Duodenal mucosa (tissue), 2 donors: ENCODE data around the gene VGLL4.
A peak's percentile ranks its signal among the peaks of the same experiment; 100 is the strongest.

Experiments used
- H3K27ac ChIP-seq: one replicate; pipeline ENCODE4 v1.7.0; 2013; ENCODE audit warnings: low read depth, low read length
- H3K27me3 ChIP-seq, 2 donors: one replicate each; pipeline ENCODE4 v1.7.0; 2013; ENCODE audit warnings: low read length in 2 of 2, control low read depth in 1 of 2; ENCODE audit not compliant: insufficient read depth in 2 of 2, control insufficient read depth in 1 of 2
- H3K36me3 ChIP-seq, 2 donors: one replicate each; pipeline ENCODE4 v1.7.0; 2013; ENCODE audit warnings: low read length in 2 of 2, control low read depth in 1 of 2; ENCODE audit not compliant: insufficient read depth in 2 of 2, control insufficient read depth in 1 of 2
- H3K4me1 ChIP-seq, 2 donors: one replicate each; pipeline ENCODE4 v1.7.0; 2013; ENCODE audit warnings: low read length in 2 of 2, control low read depth in 1 of 2; ENCODE audit not compliant: insufficient read depth in 2 of 2, control insufficient read depth in 1 of 2
- H3K4me3 ChIP-seq, 2 donors: one replicate each; pipeline ENCODE4 v1.7.0; 2013; ENCODE audit warnings: low read length in 2 of 2, low read depth in 1 of 2
- H3K9ac ChIP-seq, 2 donors: one replicate each; pipeline ENCODE4 v1.7.0; 2013; ENCODE audit warnings: low read length in 2 of 2, low read depth in 1 of 2
- H3K9me3 ChIP-seq, 2 donors: one replicate each; pipeline ENCODE4 v1.7.0; 2013; ENCODE audit warnings: low read length in 2 of 2, control low read depth in 1 of 2; ENCODE audit not compliant: control insufficient read depth in 1 of 2

Gene VGLL4

DNA sequence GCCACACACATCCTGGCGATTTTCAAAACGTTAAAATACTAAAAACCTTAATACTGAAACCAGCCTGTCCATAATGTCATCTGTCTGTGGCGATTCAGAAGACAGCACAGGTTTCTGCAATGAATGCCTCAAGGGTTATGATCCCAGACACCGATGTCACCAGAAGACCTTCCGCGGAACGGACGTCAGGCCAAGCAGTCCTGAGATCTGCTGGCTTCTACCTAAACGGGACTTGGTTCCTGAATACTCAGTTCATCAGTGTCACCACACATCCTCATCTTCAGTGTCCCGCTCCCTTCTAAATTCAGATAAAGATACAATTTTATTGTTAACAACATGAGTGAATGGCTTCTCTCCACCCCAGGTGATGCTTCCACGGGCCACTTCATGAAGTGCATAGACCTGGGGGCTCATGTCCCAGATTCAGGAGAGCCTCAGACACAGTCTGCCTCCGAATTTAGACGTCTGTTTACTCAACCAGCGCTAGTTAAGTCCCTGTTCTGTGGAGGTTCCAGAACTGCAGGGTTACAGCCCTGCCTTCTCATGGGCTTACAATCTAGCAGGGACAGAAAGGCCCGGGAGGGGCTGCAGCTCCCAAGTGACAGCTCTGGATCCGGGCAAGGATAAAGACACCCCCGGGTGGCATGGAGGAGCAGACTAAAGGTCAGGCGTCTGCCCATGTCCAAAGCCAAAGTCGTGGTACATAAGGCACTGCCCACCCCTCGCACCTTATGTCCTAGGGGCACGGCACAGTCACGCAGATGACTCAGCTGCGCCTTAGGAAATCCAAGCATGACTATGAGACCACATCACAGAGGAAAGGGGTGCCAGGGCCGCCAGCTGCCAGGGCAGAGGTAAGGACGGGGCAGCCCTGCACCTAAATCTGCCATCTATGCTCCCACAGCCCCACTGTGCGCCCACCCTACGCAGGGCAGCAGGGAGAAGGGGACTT, 75.9 kb downstream of the VGLL4 start:
- peaks cover 20 to 51% of the 10 kb centered on the region in 2 donors for H3K36me3 ChIP-seq
- no peaks in the 10 kb centered on the region for H3K27me3 ChIP-seq
- H3K9ac ChIP-seq = peak overlapping the region in 1 of 2 donors; percentile 24
- peak overlapping the region; percentile 80 for H3K27ac ChIP-seq
- H3K4me1 ChIP-seq = no peaks in the 10 kb centered on the region
- H3K9me3 ChIP-seq = no peaks in the 10 kb centered on the region
- no peak overlapping the region for H3K4me3 ChIP-seq

- Histone ChIP-seq H3K9ac (no peak overlapping the region), H3K4me1 (no peaks in the 10 kb centered on the region), H3K27ac (no peak overlapping the region), H3K27me3 (no peaks in the 10 kb centered on the region), H3K4me3 (no peak overlapping the region), H3K36me3 (peaks cover 15 to 54% of the 10 kb centered on the region in 2 donors), H3K9me3 (no peaks in the 10 kb centered on the region)
Measured at GRCh38 chr3:11566916-11567315, 76.8 kb downstream of the VGLL4 start.

DNA sequence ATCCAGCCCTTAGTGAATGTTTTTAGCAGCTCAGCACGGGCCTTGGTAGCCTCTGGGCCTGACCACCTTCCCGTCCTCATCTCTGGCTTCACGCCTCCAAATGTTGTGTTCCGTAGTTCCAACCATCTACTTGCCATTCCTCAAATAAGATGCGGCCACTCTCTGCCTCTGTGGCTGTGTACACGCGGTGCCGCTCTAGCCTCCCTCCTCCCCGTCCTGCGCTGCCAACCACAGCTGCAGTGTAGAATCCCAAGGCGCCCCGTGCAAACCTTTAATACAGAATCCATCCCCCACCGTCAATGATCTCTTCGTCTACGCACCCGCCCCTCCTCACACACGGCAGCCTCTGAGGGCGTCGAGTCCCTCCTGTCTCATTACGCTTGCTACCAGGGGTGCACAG, 77.2 kb downstream of the VGLL4 start:
- H3K36me3 ChIP-seq = peaks cover 15 to 53% of the 10 kb centered on the region in 2 donors
- no peaks in the 10 kb centered on the region for H3K9me3 ChIP-seq
- H3K27ac ChIP-seq = no peak overlapping the region
- no peak overlapping the region for H3K4me3 ChIP-seq
- H3K4me1 ChIP-seq = no peaks in the 10 kb centered on the region
- no peak overlapping the region for H3K9ac ChIP-seq
- H3K27me3 ChIP-seq = no peaks in the 10 kb centered on the region

DNA sequence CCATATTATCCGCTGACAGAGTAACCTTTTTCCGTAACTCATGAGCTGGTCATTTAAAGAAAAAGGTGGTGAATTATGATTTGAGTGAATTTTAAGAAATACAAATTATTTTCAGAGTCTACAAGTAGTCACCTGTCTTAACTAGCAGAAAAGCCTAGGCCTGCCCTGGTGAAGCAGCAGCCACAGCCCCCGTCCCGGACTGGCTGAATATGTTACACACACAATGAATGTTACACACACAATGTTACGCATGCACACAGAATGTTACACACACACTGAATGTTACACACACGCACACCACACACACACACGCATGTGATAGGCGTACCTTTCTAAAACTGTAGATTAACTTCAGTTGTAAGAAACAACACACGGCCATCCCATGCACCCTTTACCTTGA, 77.8 kb downstream of the VGLL4 start:
- Histone ChIP-seq H3K36me3 (peaks cover 15 to 55% of the 10 kb centered on the region in 2 donors), H3K9ac (no peak overlapping the region), H3K9me3 (no peaks in the 10 kb centered on the region), H3K27me3 (no peaks in the 10 kb centered on the region), H3K4me1 (peaks cover 0 to under 1% of the 10 kb centered on the region in 2 donors), H3K4me3 (no peak overlapping the region), H3K27ac (no peak overlapping the region)

GRCh38 chr3:11565492-11565891, 78.2 kb downstream of the VGLL4 start:
- Histone ChIP-seq H3K36me3 (peaks cover 15 to 54% of the 10 kb centered on the region in 2 donors), H3K27ac (no peak overlapping the region), H3K4me3 (no peak overlapping the region), H3K9ac (no peak overlapping the region), H3K4me1 (peaks cover 0 to 4% of the 10 kb centered on the region in 2 donors), H3K9me3 (no peaks in the 10 kb centered on the region), H3K27me3 (no peaks in the 10 kb centered on the region)

DNA sequence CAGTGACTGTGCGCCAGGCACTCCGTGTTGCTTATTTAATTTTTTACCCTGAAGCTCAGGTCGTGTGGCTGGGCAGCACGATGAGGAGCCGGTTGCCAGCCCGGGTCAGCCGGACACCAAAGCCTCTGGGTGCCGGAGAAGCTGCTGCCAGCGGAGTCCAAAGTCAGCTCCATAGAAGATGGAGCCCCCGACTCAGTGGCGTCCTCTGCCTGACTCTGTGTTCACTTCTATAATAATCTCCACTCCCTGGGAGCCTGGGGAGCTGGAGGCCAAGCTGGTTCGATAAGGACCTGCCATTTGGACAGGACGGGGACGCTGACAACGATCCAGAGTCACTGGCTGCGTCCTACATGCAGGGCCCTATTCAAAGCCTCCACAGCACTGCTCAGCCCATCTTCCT, 78.6 kb downstream of the VGLL4 start:
- Histone ChIP-seq H3K36me3 (peaks cover 15 to 59% of the 10 kb centered on the region in 2 donors), H3K27ac (no peak overlapping the region), H3K9ac (no peak overlapping the region), H3K27me3 (no peaks in the 10 kb centered on the region), H3K9me3 (no peaks in the 10 kb centered on the region), H3K4me3 (no peak overlapping the region), H3K4me1 (peaks cover 0 to 7% of the 10 kb centered on the region in 2 donors)

DNA sequence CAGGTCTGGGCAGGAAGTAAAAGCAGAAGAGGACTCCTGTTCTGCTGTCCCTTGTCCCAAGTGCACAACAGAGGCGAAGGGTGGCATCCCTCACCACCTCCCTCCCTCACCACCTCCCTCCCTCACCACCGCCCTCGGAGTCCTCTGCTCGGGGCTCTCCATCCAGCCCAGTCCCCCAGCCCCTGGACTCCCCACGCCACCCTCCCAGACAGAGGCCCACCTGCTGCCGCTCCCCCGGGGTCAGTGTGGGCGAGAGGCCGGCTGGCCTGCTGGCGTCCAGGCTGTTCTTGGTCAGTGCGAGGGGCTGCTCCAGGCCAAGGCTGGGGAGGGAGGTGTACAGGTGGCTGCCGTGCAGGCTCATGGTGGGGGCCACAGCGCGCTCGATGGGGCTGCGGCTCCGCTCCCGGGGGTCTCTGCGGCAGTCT, 79.1 kb downstream of the VGLL4 start:
- no peak overlapping the region for H3K27ac ChIP-seq

DNA sequence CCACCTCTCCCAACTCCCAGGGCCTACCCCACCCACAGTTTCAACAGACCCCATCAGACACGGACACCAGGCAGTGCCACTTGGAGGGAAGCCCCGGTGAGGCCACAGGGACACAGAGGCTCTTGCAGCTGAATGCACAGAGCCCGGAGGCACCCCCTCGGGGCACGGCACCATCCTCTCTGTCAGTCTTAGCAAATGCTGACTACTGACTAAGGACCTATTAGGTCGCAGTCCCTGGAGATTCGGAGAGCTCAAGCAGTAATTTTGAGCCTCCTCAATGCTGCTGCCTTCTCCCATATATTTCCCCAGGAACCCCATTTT, 79.9 kb downstream of the VGLL4 start:
- peaks cover 5 to 13% of the 10 kb centered on the region in 2 donors for H3K4me1 ChIP-seq
- no peak overlapping the region for H3K9ac ChIP-seq
- H3K27ac ChIP-seq = no peak overlapping the region
- H3K36me3 ChIP-seq = peaks cover 19 to 70% of the 10 kb centered on the region in 2 donors
- H3K4me3 ChIP-seq = no peak overlapping the region
- H3K27me3 ChIP-seq = no peaks in the 10 kb centered on the region
- no peaks in the 10 kb centered on the region for H3K9me3 ChIP-seq

More for the DNA sequence above, 79.1 kb downstream of the VGLL4 start:
- Histone ChIP-seq H3K9me3 (no peaks in the 10 kb centered on the region), H3K36me3 (peaks cover 15 to 63% of the 10 kb centered on the region in 2 donors), H3K9ac (no peak overlapping the region), H3K27me3 (no peaks in the 10 kb centered on the region), H3K4me3 (no peak overlapping the region), H3K4me1 (peaks cover 5 to 12% of the 10 kb centered on the region in 2 donors)

GRCh38 chr3:11563159-11563864, 80.4 kb downstream of the VGLL4 start:
- H3K27ac ChIP-seq = no peak overlapping the region
- peaks cover 5 to 13% of the 10 kb centered on the region in 2 donors for H3K4me1 ChIP-seq

DNA sequence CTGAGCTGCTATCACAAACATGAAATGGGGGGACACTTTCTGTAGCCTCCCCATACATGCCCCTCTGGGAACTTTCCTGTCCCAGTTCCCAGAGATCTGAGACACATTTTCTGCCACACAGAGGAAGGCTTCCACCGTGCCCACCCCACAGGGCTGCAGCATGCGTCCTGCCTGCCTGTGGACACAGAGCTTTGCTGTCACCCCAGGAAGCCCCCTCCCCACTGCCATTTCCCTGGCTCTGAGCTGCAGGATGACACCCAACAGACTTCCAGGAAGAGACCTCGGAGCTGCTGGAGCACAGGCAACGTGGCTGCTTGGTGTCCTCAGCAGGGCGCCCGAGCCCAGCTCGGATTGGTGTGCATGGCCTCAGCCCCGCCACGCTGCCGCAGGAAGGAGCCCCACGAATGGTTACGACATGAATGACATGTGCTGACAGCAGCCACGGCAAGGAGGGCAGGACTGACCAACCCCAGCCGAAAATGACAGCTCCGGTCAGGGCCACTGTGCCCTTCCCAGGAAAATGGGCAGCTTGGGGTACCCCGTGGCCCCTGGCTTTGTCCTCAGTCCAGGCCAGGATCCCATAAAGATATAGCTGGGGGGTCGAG, 81.3 kb downstream of the VGLL4 start:
- Histone ChIP-seq H3K36me3 (peaks cover 26 to 77% of the 10 kb centered on the region in 2 donors), H3K9ac (no peak overlapping the region), H3K27ac (no peak overlapping the region), H3K9me3 (no peaks in the 10 kb centered on the region), H3K4me3 (no peak overlapping the region), H3K27me3 (no peaks in the 10 kb centered on the region), H3K4me1 (peaks cover 6 to 14% of the 10 kb centered on the region in 2 donors)

More at GRCh38 chr3:11563159-11563864, 80.4 kb downstream of the VGLL4 start:
- Histone ChIP-seq H3K36me3 (peaks cover 20 to 75% of the 10 kb centered on the region in 2 donors), H3K4me3 (no peak overlapping the region), H3K27me3 (no peaks in the 10 kb centered on the region), H3K9me3 (no peaks in the 10 kb centered on the region), H3K9ac (no peak overlapping the region)
